ENCODE measurements around the gene COMMD3.

GRCh38 chr10:22278441-22278782 is 37.8 kb upstream of the COMMD3 start:
- TF ChIP-seq, protein P1, sequence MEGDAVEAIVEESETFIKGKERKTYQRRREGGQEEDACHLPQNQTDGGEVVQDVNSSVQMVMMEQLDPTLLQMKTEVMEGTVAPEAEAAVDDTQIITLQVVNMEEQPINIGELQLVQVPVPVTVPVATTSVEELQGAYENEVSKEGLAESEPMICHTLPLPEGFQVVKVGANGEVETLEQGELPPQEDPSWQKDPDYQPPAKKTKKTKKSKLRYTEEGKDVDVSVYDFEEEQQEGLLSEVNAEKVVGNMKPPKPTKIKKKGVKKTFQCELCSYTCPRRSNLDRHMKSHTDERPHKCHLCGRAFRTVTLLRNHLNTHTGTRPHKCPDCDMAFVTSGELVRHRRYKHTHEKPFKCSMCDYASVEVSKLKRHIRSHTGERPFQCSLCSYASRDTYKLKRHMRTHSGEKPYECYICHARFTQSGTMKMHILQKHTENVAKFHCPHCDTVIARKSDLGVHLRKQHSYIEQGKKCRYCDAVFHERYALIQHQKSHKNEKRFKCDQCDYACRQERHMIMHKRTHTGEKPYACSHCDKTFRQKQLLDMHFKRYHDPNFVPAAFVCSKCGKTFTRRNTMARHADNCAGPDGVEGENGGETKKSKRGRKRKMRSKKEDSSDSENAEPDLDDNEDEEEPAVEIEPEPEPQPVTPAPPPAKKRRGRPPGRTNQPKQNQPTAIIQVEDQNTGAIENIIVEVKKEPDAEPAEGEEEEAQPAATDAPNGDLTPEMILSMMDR (IDR thresholded peaks at IDR 0.05): no peak
- TF ChIP-seq POLR2A (IDR thresholded peaks at IDR 0.05): no peak

Measured in adrenal gland (tissue), 5 donors.